ENCODE measurements around the gene ZSCAN31. TPM values are rescaled to one million over a fixed set of nuclear protein-coding genes. Genes with fewer than 3 reads are reported as not detected.

ZSCAN31 gene
- total and polyA plus RNA-seq, 11 donors: 3.3 to 22.0 (median 9.9) TPM

DNA sequence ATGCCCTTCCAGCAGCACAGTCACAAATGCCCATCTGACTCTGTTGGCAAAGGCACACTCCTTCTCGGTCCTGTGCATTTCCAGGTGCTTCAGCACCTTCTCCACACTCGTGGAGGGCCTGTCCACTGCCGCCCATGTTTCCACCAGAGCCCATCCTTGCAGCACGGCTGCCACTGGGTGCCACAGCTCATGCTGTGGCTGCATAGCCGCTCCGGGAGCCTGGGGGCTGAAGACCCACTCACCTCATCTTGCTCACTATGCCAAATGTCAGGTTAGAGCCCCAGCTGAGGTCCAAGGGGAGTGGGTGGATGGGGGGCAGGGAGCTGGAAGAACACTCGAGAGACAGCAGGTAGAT is 20.7 kb upstream of the ZSCAN31 start:
- intact Hi-C loops (cut with DNase I): loop anchor here in 9 of 10 donors (2.0 to 10.0 kb wide), 12 partner anchors 74 to 1172 kb away; partner anchors contain the start of genes ZKSCAN4 (in 3 of the 9), ZSCAN26 (in 3 of the 9), NKAPL (in 2 of the 9) and ZKSCAN8 (in 2 of the 9)
- Histone ChIP-seq H3K36me3 (peaks cover 0 to 22% (median 11%) of the 10 kb centered on the region in 9 donors), H3K4me1 (peaks cover 3 to 35% (median 24%) of the 10 kb centered on the region in 12 donors), H3K27me3 (no peaks in the 10 kb centered on the region), H3K27ac (peak overlapping the region in 11 of 12 donors; percentile 78 to 91 (median 89)), H3K4me3 (peak overlapping the region in 7 of 12 donors; percentile 44 to 86 (median 66)), H3K9me3 (no peaks in the 10 kb centered on the region)
- peak in 1 of 4 donors; percentile 19 for ATAC-seq
- TF ChIP-seq, protein P1, sequence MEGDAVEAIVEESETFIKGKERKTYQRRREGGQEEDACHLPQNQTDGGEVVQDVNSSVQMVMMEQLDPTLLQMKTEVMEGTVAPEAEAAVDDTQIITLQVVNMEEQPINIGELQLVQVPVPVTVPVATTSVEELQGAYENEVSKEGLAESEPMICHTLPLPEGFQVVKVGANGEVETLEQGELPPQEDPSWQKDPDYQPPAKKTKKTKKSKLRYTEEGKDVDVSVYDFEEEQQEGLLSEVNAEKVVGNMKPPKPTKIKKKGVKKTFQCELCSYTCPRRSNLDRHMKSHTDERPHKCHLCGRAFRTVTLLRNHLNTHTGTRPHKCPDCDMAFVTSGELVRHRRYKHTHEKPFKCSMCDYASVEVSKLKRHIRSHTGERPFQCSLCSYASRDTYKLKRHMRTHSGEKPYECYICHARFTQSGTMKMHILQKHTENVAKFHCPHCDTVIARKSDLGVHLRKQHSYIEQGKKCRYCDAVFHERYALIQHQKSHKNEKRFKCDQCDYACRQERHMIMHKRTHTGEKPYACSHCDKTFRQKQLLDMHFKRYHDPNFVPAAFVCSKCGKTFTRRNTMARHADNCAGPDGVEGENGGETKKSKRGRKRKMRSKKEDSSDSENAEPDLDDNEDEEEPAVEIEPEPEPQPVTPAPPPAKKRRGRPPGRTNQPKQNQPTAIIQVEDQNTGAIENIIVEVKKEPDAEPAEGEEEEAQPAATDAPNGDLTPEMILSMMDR (IDR thresholded peaks at IDR 0.05): no peak
- no peak for TF ChIP-seq POLR2A (IDR thresholded peaks at IDR 0.05)
- DNase-seq: peak in 1 of 5 donors; percentile 59
- 59 to 75% (median 68%) methylated on average over 7 of the region's 7 CpGs for WGBS, 4 donors

- ATAC-seq: peak; percentile 86 to 90 (median 89)
- TF ChIP-seq POLR2A (IDR thresholded peaks at IDR 0.05): no peak
- TF ChIP-seq, protein P1 (IDR thresholded peaks at IDR 0.05): peak; percentile 71 to 91 (median 80)
- peak; percentile 67 to 84 (median 80) for DNase-seq
- H3K27me3 ChIP-seq: no peaks in the 10 kb centered on the region
- H3K4me1 ChIP-seq: peaks cover 3 to 42% (median 29%) of the 10 kb centered on the region in 12 donors
- peaks cover 0 to 16% (median 10%) of the 10 kb centered on the region in 9 donors for H3K36me3 ChIP-seq
- intact Hi-C loops (cut with DNase I): loop anchor here in 9 of 10 donors (2.0 to 10.0 kb wide), 12 partner anchors 74 to 1171 kb away; partner anchors contain the start of genes ZKSCAN4 (in 3 of the 9), ZSCAN26 (in 3 of the 9), NKAPL (in 2 of the 9) and ZKSCAN8 (in 2 of the 9)
- H3K4me3 ChIP-seq: peak overlapping the region; percentile 20 to 86 (median 67)
- H3K9me3 ChIP-seq: no peaks in the 10 kb centered on the region
- 0 to 4% (median 2%) methylated on average over 16 to 19 of the region's 19 CpGs for WGBS, 4 donors
- H3K27ac ChIP-seq: peak overlapping the region; percentile 72 to 91 (median 89)
Observed at GRCh38 chr6:28355743-28356665, 20.1 kb upstream of the ZSCAN31 start.

DNA sequence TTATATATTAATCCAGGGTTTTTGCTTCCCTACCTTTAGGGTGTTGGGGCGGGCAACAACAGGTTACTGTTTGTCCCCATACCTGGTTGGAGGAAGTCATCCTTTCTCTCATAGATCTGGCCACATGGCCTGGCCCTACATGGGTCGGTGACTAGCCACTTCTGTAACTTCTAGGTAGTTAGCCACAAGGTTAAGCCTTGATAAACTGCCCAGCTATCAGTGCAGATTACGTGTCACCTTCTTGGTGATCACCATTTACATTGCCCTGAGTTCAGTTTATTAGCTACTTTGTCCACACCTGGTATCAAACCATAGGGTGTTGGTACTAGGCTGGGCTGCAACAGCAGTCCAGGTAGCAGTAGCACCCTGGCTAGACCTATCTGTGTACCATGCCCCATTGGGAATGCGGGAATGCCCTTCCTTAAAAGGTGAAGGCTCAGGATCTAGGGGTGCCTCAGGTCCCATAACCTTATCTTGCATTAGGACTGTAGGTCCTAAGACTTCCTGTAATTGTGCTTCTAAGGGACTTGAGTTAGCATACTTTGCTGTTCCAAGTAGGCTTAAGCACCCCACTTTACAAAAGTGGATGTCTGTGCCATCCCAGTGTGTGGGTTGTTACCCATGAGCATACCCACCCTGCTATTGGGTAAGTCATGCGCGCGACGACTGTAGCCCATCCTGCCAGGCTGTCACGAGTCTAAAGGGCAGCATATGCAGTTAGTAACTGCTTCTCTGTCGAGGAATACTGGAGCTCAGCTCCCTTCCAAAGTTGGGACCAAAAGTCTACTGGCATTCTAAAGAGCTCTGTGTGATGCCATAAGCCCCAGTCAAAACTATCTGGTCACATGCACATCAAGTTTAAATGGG is 19.0 kb upstream of the ZSCAN31 start:
- Histone ChIP-seq H3K27me3 (no peaks in the 10 kb centered on the region), H3K9me3 (no peaks in the 10 kb centered on the region), H3K4me1 (peaks cover 3 to 50% (median 37%) of the 10 kb centered on the region in 12 donors), H3K4me3 (peak overlapping the region in 9 of 12 donors; percentile 62 to 86 (median 69)), H3K36me3 (peaks cover 0 to 5% (median 1%) of the 10 kb centered on the region in 9 donors), H3K27ac (peak overlapping the region; percentile 30 to 91 (median 89))
- TF ChIP-seq, protein P1 (IDR thresholded peaks at IDR 0.05): no peak
- TF ChIP-seq POLR2A (IDR thresholded peaks at IDR 0.05): no peak
- ATAC-seq (no peak), DNase-seq (no peak)
- 76 to 89% (median 84%) methylated on average over 10 of the region's 10 CpGs for WGBS, 4 donors
- intact Hi-C loops (cut with DNase I): loop anchor here (2.0 to 10.0 kb wide), 12 partner anchors 73 to 1170 kb away; partner anchors contain the start of genes ZSCAN26 (in 3 of the 10), NKAPL (in 2 of the 10), PGBD1 (in 2 of the 10) and ZKSCAN4 (in 2 of the 10)
